MV-4-11 (cell line): ENCODE measurements around the gene SRM.
"Not testable (repeated sequence)": the region's sequence is repeated elsewhere in the genome, so short reads cannot be mapped to it uniquely, and the experiment has no call there.

Experiments used
- DNase-seq: peaks from one replicate; lab custom pipeline; 2025; lab: John Stamatoyannopoulos, UW

The SRM gene

DNA sequence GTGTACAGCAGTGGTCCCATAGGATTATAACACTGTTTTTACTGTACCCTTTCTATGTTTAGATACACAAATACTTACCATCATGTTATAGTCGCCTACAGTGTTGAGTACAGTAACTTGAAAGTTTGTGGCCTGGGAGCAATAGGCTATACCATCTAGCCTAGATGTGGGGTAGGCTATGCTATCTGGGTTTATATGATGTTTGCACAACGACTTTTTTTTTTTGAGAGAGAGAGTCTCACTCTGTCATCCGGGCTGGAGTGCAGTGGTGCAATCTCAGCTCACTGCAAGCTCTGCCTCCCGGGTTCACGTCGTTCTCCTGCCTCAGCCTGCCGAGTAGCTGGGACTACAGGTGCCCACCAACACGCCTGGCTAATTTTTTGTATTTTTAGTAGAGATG is 40.5 kb downstream of the SRM start:
- DNase-seq = not testable (repeated sequence)

- DNase-seq = peak; percentile 49
Observed at GRCh38 chr1:11013160-11013531, 46.7 kb downstream of the SRM start.

DNA sequence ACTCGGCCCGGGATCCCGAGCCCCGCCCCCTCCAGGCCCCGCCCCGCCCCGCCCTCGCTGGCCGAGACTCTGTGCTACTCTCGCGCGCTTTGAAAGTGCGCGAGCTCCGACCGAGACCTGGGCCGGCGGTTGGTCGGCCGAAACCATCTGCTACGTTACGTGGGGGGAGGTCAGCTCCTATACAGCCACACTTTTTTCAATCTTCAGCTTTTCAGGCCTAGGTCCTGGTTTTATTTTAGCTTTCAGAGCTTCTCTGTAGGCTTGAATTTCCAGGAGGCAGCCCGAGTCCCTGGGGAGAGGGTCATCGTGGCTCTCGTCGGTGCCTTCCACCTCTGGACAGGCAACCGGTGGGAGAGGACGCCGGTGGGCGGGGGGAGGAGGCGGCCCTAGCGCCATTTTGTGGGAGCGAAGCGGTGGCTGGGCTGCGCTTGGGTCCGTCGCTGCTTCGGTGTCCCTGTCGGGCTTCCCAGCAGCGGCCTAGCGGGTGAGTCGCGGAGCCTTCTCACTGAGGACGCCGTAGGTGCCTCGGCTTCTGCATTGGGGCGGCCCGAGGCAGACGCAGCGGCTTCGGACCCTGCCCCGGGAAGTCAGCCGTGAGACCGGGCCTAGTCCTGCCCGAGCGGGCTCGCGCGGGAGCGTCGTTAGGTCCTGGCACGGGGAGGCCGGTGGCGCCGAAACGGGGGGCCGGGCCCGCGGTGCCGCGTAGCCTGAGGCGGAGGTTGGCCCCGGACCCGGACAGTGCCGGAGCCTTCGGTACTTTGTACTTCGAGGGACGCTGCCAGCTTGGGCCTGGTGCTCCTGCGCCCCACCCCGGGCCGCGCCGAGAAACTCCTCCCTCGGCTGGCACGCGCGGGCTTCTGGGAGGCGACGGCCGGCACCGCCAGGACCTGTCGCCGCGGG is 47.3 kb downstream of the SRM start, which contains the start of gene TARDBP:
TARDBP (plus strand) TSS at position 395 of the 900 bp plus-strand sequence. CDS start 1,074 bp downstream, outside the sequence.
- peak; percentile 82 for DNase-seq
